HG03432 (cell line): ENCODE results near the gene PITPNC1.
"Not testable (repeated sequence)": the region's sequence is repeated elsewhere in the genome, so short reads cannot be mapped to it uniquely, and the experiment has no call there.

Experiments used
- ATAC-seq: cut with Tn5 transposase; IDR thresholded peaks from one replicate; pipeline ENCODE4 v1.9.1; 2021; ENCODE audit warnings: mild to moderate bottlenecking, moderate library complexity; ENCODE audit not compliant: unreplicated experiment

PITPNC1 gene

GRCh38 chr17:67637901-67638641 is 261.0 kb downstream of the PITPNC1 start:
- no peak for ATAC-seq

GRCh38 chr17:67638871-67639270 is 261.8 kb downstream of the PITPNC1 start:
- no peak for ATAC-seq

GRCh38 chr17:67639555-67639954 is 262.5 kb downstream of the PITPNC1 start:
- no peak for ATAC-seq

- ATAC-seq: no peak
These were observed 262.9 kb downstream of the PITPNC1 start for GRCh38 chr17:67639979-67640378.

GRCh38 chr17:67642488-67642887 is 265.4 kb downstream of the PITPNC1 start:
- no peak for ATAC-seq

GRCh38 chr17:67644061-67644460 is 267.0 kb downstream of the PITPNC1 start:
- no peak for ATAC-seq

GRCh38 chr17:67645195-67645594 is 268.1 kb downstream of the PITPNC1 start:
- ATAC-seq: not testable (repeated sequence)

- ATAC-seq: no peak
These were observed 269.4 kb downstream of the PITPNC1 start for GRCh38 chr17:67646472-67646871.

- no peak for ATAC-seq
These were observed 270.4 kb downstream of the PITPNC1 start for GRCh38 chr17:67647482-67647881.

GRCh38 chr17:67648032-67648905 is 271.2 kb downstream of the PITPNC1 start:
- ATAC-seq: no peak

GRCh38 chr17:67648906-67649295 is 271.8 kb downstream of the PITPNC1 start:
- not testable (repeated sequence) for ATAC-seq

GRCh38 chr17:67649891-67650290 is 272.8 kb downstream of the PITPNC1 start:
- ATAC-seq: no peak

- ATAC-seq: not testable (repeated sequence)
These were observed 274.1 kb downstream of the PITPNC1 start for GRCh38 chr17:67651218-67651579.

- no peak for ATAC-seq
These were observed 275.4 kb downstream of the PITPNC1 start for GRCh38 chr17:67652433-67652832.

GRCh38 chr17:67655478-67656148 is 278.5 kb downstream of the PITPNC1 start:
- no peak for ATAC-seq

- ATAC-seq: peak; percentile 52
These were observed 279.6 kb downstream of the PITPNC1 start for GRCh38 chr17:67656494-67657203.

- no peak for ATAC-seq
These were observed 280.5 kb downstream of the PITPNC1 start for GRCh38 chr17:67657596-67657995.

- ATAC-seq: no peak
These were observed 281.2 kb downstream of the PITPNC1 start for GRCh38 chr17:67658265-67658664.

GRCh38 chr17:67659028-67659427 is 281.9 kb downstream of the PITPNC1 start:
- no peak for ATAC-seq

GRCh38 chr17:67662712-67663111 is 285.6 kb downstream of the PITPNC1 start:
- ATAC-seq: no peak

- no peak for ATAC-seq
These were observed 286.4 kb downstream of the PITPNC1 start for GRCh38 chr17:67663457-67663856.
